Mesendoderm (in vitro differentiated cells): Measurements from ENCODE around the gene POLN.

ENCODE experiments used
- DNase-seq: peaks from one replicate; pipeline ENCODE4 v3.0.0; 2013
- H2AK5ac ChIP-seq: 2 replicates; pipeline ENCODE4 v1.6.1; 2013; ENCODE audit warnings: low read length, inconsistent platforms
- H2BK120ac ChIP-seq: 2 replicates; pipeline ENCODE4 v1.6.1; 2013; ENCODE audit warnings: low read depth, mild to moderate bottlenecking, low read length, moderate library complexity, mixed read lengths
- H2BK15ac ChIP-seq: replicated peaks from 2 replicates; pipeline ENCODE4 v1.6.1; 2013; ENCODE audit warnings: low read depth, mild to moderate bottlenecking, moderate library complexity
- H2BK5ac ChIP-seq: 2 replicates; pipeline ENCODE4 v1.6.1; 2013; ENCODE audit warnings: low read length, inconsistent platforms
- H3K18ac ChIP-seq: 2 replicates; pipeline ENCODE4 v1.6.1; 2013; ENCODE audit warnings: mild to moderate bottlenecking, low read length, mixed read lengths
- H3K23ac ChIP-seq: one replicate; pipeline ENCODE4 v1.6.1; 2013; ENCODE audit warnings: low read length
- H3K27ac ChIP-seq: 2 replicates; pipeline ENCODE4 v1.5.1; 2013; ENCODE audit warnings: low read depth, mild to moderate bottlenecking, inconsistent platforms, low read length, moderate library complexity
- H3K27me3 ChIP-seq: 2 replicates; pipeline ENCODE4 v1.6.1; 2013; ENCODE audit warnings: low read length, control low read depth, mild to moderate bottlenecking, inconsistent platforms; ENCODE audit not compliant: insufficient read depth, poor library complexity
- H3K36me3 ChIP-seq: 2 replicates; pipeline ENCODE4 v1.6.1; 2013; ENCODE audit warnings: low read length, inconsistent platforms; ENCODE audit not compliant: control insufficient read depth, insufficient read depth
- H3K4ac ChIP-seq: one replicate; pipeline ENCODE4 v1.6.1; 2013; ENCODE audit warnings: low read depth, mild to moderate bottlenecking, low read length, moderate library complexity
- H3K4me1 ChIP-seq: 2 replicates; pipeline ENCODE4 v1.6.1; 2013; ENCODE audit warnings: low read depth, low read length, inconsistent platforms; ENCODE audit not compliant: control insufficient read depth
- H3K4me2 ChIP-seq: 2 replicates; pipeline ENCODE4 v1.6.1; 2013; ENCODE audit warnings: low read length
- H3K4me3 ChIP-seq: 2 replicates; pipeline ENCODE4 v1.5.1; 2013; ENCODE audit warnings: mild to moderate bottlenecking, low read length
- H3K56ac ChIP-seq: one replicate; pipeline ENCODE4 v1.6.1; 2013; ENCODE audit warnings: low read length
- H3K79me1 ChIP-seq: 2 replicates; pipeline ENCODE4 v1.6.1; 2013; ENCODE audit warnings: low read length, inconsistent platforms
- H3K79me2 ChIP-seq: 2 replicates; pipeline ENCODE4 v1.6.1; 2013; ENCODE audit warnings: mild to moderate bottlenecking, low read length; ENCODE audit not compliant: control insufficient read depth, insufficient read depth
- H3K9ac ChIP-seq: 2 replicates; pipeline ENCODE4 v1.6.1; 2013; ENCODE audit warnings: low read length, inconsistent platforms
- H4K5ac ChIP-seq: one replicate; pipeline ENCODE4 v1.6.1; 2013; ENCODE audit warnings: low read length
- H4K8ac ChIP-seq: one replicate; pipeline ENCODE4 v1.6.1; 2013; ENCODE audit warnings: low read depth, mild to moderate bottlenecking, control low read depth, low read length, moderate library complexity
- WGBS: extraction: QIAGEN DNeasy Blood & Tissue Kit; methylation state at CpG from one replicate; pipeline ENCODE4 v1.1.7; 2013; ENCODE audit warnings: low lambda C conversion rate, missing lambda C conversion rate; ENCODE audit not compliant: insufficient coverage; ENCODE audit errors: extremely low coverage; 5-methylcytosine and 5-hydroxymethylcytosine counted together

The POLN gene

GRCh38 chr4:2080429-2081300, 161.3 kb downstream of the POLN start:
- Histone ChIP-seq H2BK15ac (no peak overlapping the region), H2BK120ac (no peak overlapping the region), H3K79me2 (no peaks in the 10 kb centered on the region), H3K36me3 (no peaks in the 10 kb centered on the region), H3K23ac (no peak overlapping the region), H3K18ac (no peak overlapping the region), H3K4me2 (no peak overlapping the region), H3K27ac (no peak overlapping the region), H3K4me3 (no peak overlapping the region), H3K79me1 (no peaks in the 10 kb centered on the region), H3K27me3 (no peaks in the 10 kb centered on the region), H2AK5ac (no peak overlapping the region), H2BK5ac (no peak overlapping the region), H3K4ac (no peak overlapping the region), H4K8ac (no peak overlapping the region), H3K9ac (no peak overlapping the region), H4K5ac (no peak overlapping the region), H3K4me1 (no peaks in the 10 kb centered on the region), H3K56ac (no peak overlapping the region)
- DNase-seq = no peak
- no CpG with 5 or more reads among the region's 19 CpGs for WGBS

GRCh38 chr4:2079926-2080325, 162.0 kb downstream of the POLN start:
- H3K56ac ChIP-seq = no peak overlapping the region
- no peak overlapping the region for H3K4me2 ChIP-seq
- H3K27me3 ChIP-seq = no peaks in the 10 kb centered on the region
- DNase-seq = no peak
- H3K27ac ChIP-seq = no peak overlapping the region
- H3K9ac ChIP-seq = no peak overlapping the region
- H2BK120ac ChIP-seq = no peak overlapping the region
- no peaks in the 10 kb centered on the region for H3K4me1 ChIP-seq
- H3K23ac ChIP-seq = no peak overlapping the region
- no peak overlapping the region for H2AK5ac ChIP-seq
- H3K4me3 ChIP-seq = no peak overlapping the region
- no peak overlapping the region for H3K18ac ChIP-seq
- H3K36me3 ChIP-seq = no peaks in the 10 kb centered on the region
- H3K4ac ChIP-seq = no peak overlapping the region
- H3K79me2 ChIP-seq = no peaks in the 10 kb centered on the region
- no CpG with 5 or more reads among the region's 9 CpGs for WGBS
- H4K8ac ChIP-seq = no peak overlapping the region
- H4K5ac ChIP-seq = no peak overlapping the region
- no peak overlapping the region for H2BK5ac ChIP-seq
- H3K79me1 ChIP-seq = no peaks in the 10 kb centered on the region
- no peak overlapping the region for H2BK15ac ChIP-seq

GRCh38 chr4:2079006-2079405, 162.9 kb downstream of the POLN start:
- H2AK5ac ChIP-seq = no peak overlapping the region
- H3K27me3 ChIP-seq = no peaks in the 10 kb centered on the region

GRCh38 chr4:2078584-2078983, 163.3 kb downstream of the POLN start:
- no peak overlapping the region for H4K8ac ChIP-seq
- WGBS = no CpG with 5 or more reads among the region's 9 CpGs
- H2BK120ac ChIP-seq = no peak overlapping the region
- H4K5ac ChIP-seq = no peak overlapping the region
- no peak overlapping the region for H3K56ac ChIP-seq
- H3K4ac ChIP-seq = no peak overlapping the region
- no peaks in the 10 kb centered on the region for H3K27me3 ChIP-seq
- no peaks in the 10 kb centered on the region for H3K4me1 ChIP-seq
- H2BK15ac ChIP-seq = no peak overlapping the region
- no peak overlapping the region for H3K27ac ChIP-seq
- no peak for DNase-seq
- H3K4me2 ChIP-seq = no peak overlapping the region
- no peaks in the 10 kb centered on the region for H3K79me2 ChIP-seq
- H2BK5ac ChIP-seq = no peak overlapping the region
- H2AK5ac ChIP-seq = no peak overlapping the region
- no peak overlapping the region for H3K18ac ChIP-seq
- no peaks in the 10 kb centered on the region for H3K79me1 ChIP-seq
- H3K36me3 ChIP-seq = no peaks in the 10 kb centered on the region
- no peak overlapping the region for H3K4me3 ChIP-seq
- no peak overlapping the region for H3K9ac ChIP-seq
- H3K23ac ChIP-seq = peak overlapping the region; percentile 80

More at GRCh38 chr4:2079006-2079405, 162.9 kb downstream of the POLN start:
- WGBS = no CpG with 5 or more reads among the region's 5 CpGs
- H3K9ac ChIP-seq = no peak overlapping the region
- no peak overlapping the region for H3K4ac ChIP-seq
- H4K8ac ChIP-seq = no peak overlapping the region
- H3K18ac ChIP-seq = no peak overlapping the region
- no peak overlapping the region for H2BK120ac ChIP-seq
- H3K27ac ChIP-seq = no peak overlapping the region
- no peak overlapping the region for H3K4me3 ChIP-seq
- no peak overlapping the region for H3K56ac ChIP-seq
- no peak overlapping the region for H3K4me2 ChIP-seq
- H2BK5ac ChIP-seq = no peak overlapping the region
- no peak overlapping the region for H2BK15ac ChIP-seq
- no peaks in the 10 kb centered on the region for H3K79me1 ChIP-seq
- no peaks in the 10 kb centered on the region for H3K79me2 ChIP-seq
- no peaks in the 10 kb centered on the region for H3K4me1 ChIP-seq
- no peak overlapping the region for H3K23ac ChIP-seq
- no peak for DNase-seq
- no peaks in the 10 kb centered on the region for H3K36me3 ChIP-seq
- no peak overlapping the region for H4K5ac ChIP-seq

- Histone ChIP-seq H3K27me3 (no peaks in the 10 kb centered on the region), H3K36me3 (no peaks in the 10 kb centered on the region), H3K4ac (no peak overlapping the region), H3K4me1 (no peaks in the 10 kb centered on the region), H3K56ac (no peak overlapping the region), H3K27ac (no peak overlapping the region), H3K4me2 (no peak overlapping the region), H2BK5ac (no peak overlapping the region), H2BK120ac (no peak overlapping the region), H3K79me1 (no peaks in the 10 kb centered on the region), H4K8ac (no peak overlapping the region), H3K9ac (no peak overlapping the region), H4K5ac (no peak overlapping the region), H2AK5ac (no peak overlapping the region), H3K79me2 (no peaks in the 10 kb centered on the region), H2BK15ac (no peak overlapping the region), H3K4me3 (no peak overlapping the region), H3K23ac (no peak overlapping the region), H3K18ac (no peak overlapping the region)
- WGBS = no CpG with 5 or more reads among the region's 17 CpGs
- no peak for DNase-seq
These were observed 164.1 kb downstream of the POLN start for GRCh38 chr4:2077537-2078460.
